Smooth muscle cell (in vitro differentiated cells): ENCODE results near the gene PRDM16. TPM values are rescaled to one million over a fixed set of nuclear protein-coding genes. Genes with fewer than 3 reads are reported as not detected.

Experiments used
- DNase-seq: peaks from one replicate; lab custom pipeline; 2025; ENCODE audit not compliant: unreplicated experiment; lab: John Stamatoyannopoulos, UW
- H2AFZ ChIP-seq: fragments of 200-600 bp; sonication (generic); 2 replicates; pipeline ENCODE4 v1.6.0; 2016; ENCODE audit warnings: antibody characterized with exemption, low read depth, mild to moderate bottlenecking
- H3F3A ChIP-seq: fragments of 200-600 bp; sonication (generic); 2 replicates; pipeline ENCODE4 v1.6.0; 2017; ENCODE audit warnings: antibody characterized with exemption, low read depth
- H3K27ac ChIP-seq: fragments of 200-600 bp; sonication (generic); 2 replicates; pipeline ENCODE4 v1.5.1; 2016; ENCODE audit warnings: low read depth, mild to moderate bottlenecking
- H3K27me3 ChIP-seq: fragments of 200-600 bp; sonication (generic); 2 replicates; pipeline ENCODE4 v1.6.1; 2016; ENCODE audit warnings: low read depth, mild to moderate bottlenecking
- H3K36me3 ChIP-seq: fragments of 200-600 bp; sonication (generic); 2 replicates; pipeline ENCODE4 v1.5.1; 2016; ENCODE audit warnings: low read depth
- H3K4me1 ChIP-seq: fragments of 200-600 bp; sonication (generic); 2 replicates; pipeline ENCODE4 v1.5.1; 2016; ENCODE audit warnings: low read depth
- H3K4me2 ChIP-seq: fragments of 200-600 bp; sonication (generic); 2 replicates; pipeline ENCODE4 v1.6.0; 2016; ENCODE audit warnings: mild to moderate bottlenecking
- H3K4me3 ChIP-seq: fragments of 200-600 bp; sonication (generic); 2 replicates; pipeline ENCODE4 v1.5.1; 2016; ENCODE audit warnings: mild to moderate bottlenecking
- H3K79me2 ChIP-seq: fragments of 200-600 bp; sonication (generic); 2 replicates; pipeline ENCODE4 v1.6.0; 2016; ENCODE audit warnings: low read depth, mild to moderate bottlenecking
- H3K9ac ChIP-seq: fragments of 200-600 bp; sonication (generic); 2 replicates; pipeline ENCODE4 v1.6.0; 2016; ENCODE audit warnings: low read depth
- H3K9me3 ChIP-seq: fragments of 200-600 bp; sonication (generic); replicated peaks from 2 replicates; pipeline ENCODE4 v1.5.1; 2016; ENCODE audit warnings: low read depth
- H4K20me1 ChIP-seq: fragments of 200-600 bp; sonication (generic); 2 replicates; pipeline ENCODE4 v1.6.0; 2016; ENCODE audit warnings: low read depth
- WGBS: methylation state at CpG from one replicate; pipeline ENCODE4 v1.1.7; 2016; ENCODE audit warnings: low lambda C conversion rate; 5-methylcytosine and 5-hydroxymethylcytosine counted together
- polyA plus RNA-seq: library from polyadenylated mRNA; unstranded; fragments of >200 nt; fragmentation: Nextera tagmentation; extraction: Ambion mirVana; gene quantifications from 2 replicates; pipeline ENCODE4 v1.2.1, GENCODE V29; 2016
- total RNA-seq: library from RNA; depleted of rRNA; stranded (reverse); fragments of >200 nt; gene quantifications from 2 replicates; pipeline ENCODE4 v1.2.3, GENCODE V29; 2014
- TF ChIP-seq, protein P1 (sequence below): fragments of 200-600 bp; sonication (generic); IDR thresholded peaks from 2 replicates; pipeline ENCODE4 v1.5.1; 2017; ENCODE audit warnings: borderline replicate concordance, mild to moderate bottlenecking, antibody characterized with exemption; ENCODE audit not compliant: insufficient read depth, poor library complexity, severe bottlenecking

The PRDM16 gene
- total and polyA plus RNA-seq, 2 experiments from 2014 or later: 0.72 to 1.3 TPM

GRCh38 chr1:3097231-3097630 lies 28.2 kb downstream of the PRDM16 start:
- no peaks in the 10 kb centered on the region for H3F3A ChIP-seq

DNA sequence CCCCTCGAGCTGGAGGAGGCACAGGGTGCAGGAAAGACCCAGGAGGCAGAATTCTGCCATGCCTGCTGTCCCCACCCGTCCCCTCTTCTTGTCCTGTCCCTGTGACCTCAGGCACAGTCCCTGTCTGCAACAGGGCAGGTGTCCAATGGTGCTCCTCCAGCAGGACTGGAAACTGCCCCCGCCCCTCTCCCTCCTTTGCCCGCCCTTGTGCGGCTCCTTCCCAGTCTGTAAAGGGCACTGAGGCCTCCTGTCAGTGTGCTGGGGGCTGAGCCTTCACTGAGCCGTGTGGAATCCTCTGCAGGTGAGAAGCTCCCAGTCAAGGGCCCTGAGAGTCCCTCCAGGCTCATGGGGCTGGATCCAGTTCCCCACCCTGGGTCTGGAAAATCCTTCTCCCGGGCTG lies 28.9 kb downstream of the PRDM16 start:
- Histone ChIP-seq H3K9ac (no peak overlapping the region), H3K79me2 (no peaks in the 10 kb centered on the region), H2AFZ (no peak overlapping the region), H3K4me2 (no peak overlapping the region), H3K36me3 (no peaks in the 10 kb centered on the region), H3K27ac (no peak overlapping the region), H3K9me3 (no peaks in the 10 kb centered on the region), H3K4me1 (peaks cover 20% of the 10 kb centered on the region), H3K27me3 (no peaks in the 10 kb centered on the region), H3K4me3 (no peak overlapping the region), H3F3A (no peaks in the 10 kb centered on the region), H4K20me1 (no peaks in the 10 kb centered on the region)
- DNase-seq: no peak
- WGBS: 88% methylated on average over 5 of the region's 7 CpGs
- TF ChIP-seq, protein P1, sequence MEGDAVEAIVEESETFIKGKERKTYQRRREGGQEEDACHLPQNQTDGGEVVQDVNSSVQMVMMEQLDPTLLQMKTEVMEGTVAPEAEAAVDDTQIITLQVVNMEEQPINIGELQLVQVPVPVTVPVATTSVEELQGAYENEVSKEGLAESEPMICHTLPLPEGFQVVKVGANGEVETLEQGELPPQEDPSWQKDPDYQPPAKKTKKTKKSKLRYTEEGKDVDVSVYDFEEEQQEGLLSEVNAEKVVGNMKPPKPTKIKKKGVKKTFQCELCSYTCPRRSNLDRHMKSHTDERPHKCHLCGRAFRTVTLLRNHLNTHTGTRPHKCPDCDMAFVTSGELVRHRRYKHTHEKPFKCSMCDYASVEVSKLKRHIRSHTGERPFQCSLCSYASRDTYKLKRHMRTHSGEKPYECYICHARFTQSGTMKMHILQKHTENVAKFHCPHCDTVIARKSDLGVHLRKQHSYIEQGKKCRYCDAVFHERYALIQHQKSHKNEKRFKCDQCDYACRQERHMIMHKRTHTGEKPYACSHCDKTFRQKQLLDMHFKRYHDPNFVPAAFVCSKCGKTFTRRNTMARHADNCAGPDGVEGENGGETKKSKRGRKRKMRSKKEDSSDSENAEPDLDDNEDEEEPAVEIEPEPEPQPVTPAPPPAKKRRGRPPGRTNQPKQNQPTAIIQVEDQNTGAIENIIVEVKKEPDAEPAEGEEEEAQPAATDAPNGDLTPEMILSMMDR: no peak

More at GRCh38 chr1:3097231-3097630, 28.2 kb downstream of the PRDM16 start:
- H3K9me3 ChIP-seq: no peaks in the 10 kb centered on the region
- no peak for DNase-seq
- H4K20me1 ChIP-seq: no peaks in the 10 kb centered on the region
- WGBS: 89% methylated on average over 12 of the region's 12 CpGs
- H3K79me2 ChIP-seq: no peaks in the 10 kb centered on the region
- TF ChIP-seq, protein P1: no peak
- H3K27me3 ChIP-seq: no peaks in the 10 kb centered on the region
- H3K4me3 ChIP-seq: no peak overlapping the region
- no peak overlapping the region for H3K4me2 ChIP-seq
- H2AFZ ChIP-seq: no peak overlapping the region
- H3K27ac ChIP-seq: no peak overlapping the region
- H3K36me3 ChIP-seq: no peaks in the 10 kb centered on the region
- H3K4me1 ChIP-seq: peaks cover 17% of the 10 kb centered on the region
- H3K9ac ChIP-seq: no peak overlapping the region

GRCh38 chr1:3099861-3100260 lies 30.9 kb downstream of the PRDM16 start:
- Histone ChIP-seq H3K79me2 (no peaks in the 10 kb centered on the region), H4K20me1 (no peaks in the 10 kb centered on the region), H3K4me2 (no peak overlapping the region), H3K36me3 (no peaks in the 10 kb centered on the region), H2AFZ (no peak overlapping the region), H3K4me3 (no peak overlapping the region), H3K9ac (no peak overlapping the region), H3K9me3 (no peaks in the 10 kb centered on the region), H3F3A (no peaks in the 10 kb centered on the region), H3K27ac (no peak overlapping the region), H3K4me1 (peaks cover 33% of the 10 kb centered on the region), H3K27me3 (no peaks in the 10 kb centered on the region)
- TF ChIP-seq, protein P1: no peak
- DNase-seq: no peak
- WGBS: 96% methylated on average over 9 of the region's 9 CpGs
